Measurements from ENCODE around the gene SIPA1L3. TPM values are rescaled to one million over a fixed set of nuclear protein-coding genes. Genes with fewer than 3 reads are reported as not detected.
A peak's percentile ranks its signal among the peaks of the same experiment; 100 is the strongest.

SIPA1L3 gene
- total and polyA plus RNA-seq, 8 donors: 2.9 to 211 (median 24.3) TPM

GRCh38 chr19:38175422-38175821 is 268.4 kb downstream of the SIPA1L3 start:
- no peak for TF ChIP-seq EP300 (IDR thresholded peaks at IDR 0.05)
- TF ChIP-seq CTCF (IDR thresholded peaks at IDR 0.05): no peak
- TF ChIP-seq POLR2A (IDR thresholded peaks at IDR 0.05): no peak
- TF ChIP-seq POLR2AphosphoS5 (IDR thresholded peaks at IDR 0.05): no peak
- no peak for DNase-seq
- peaks cover 0 to 20% (median 17%) of the 10 kb centered on the region in 4 donors for H3K9me3 ChIP-seq
- no peak overlapping the region for H3K27ac ChIP-seq
- H3K27me3 ChIP-seq: no peaks in the 10 kb centered on the region
- WGBS, 5 donors: 80 to 91% (median 88%) methylated on average over 3 to 6 of the region's 6 CpGs
- no peak overlapping the region for H3K4me3 ChIP-seq
- H3K36me3 ChIP-seq: peaks cover 0 to 52% (median 28%) of the 10 kb centered on the region in 4 donors
- no peaks in the 10 kb centered on the region for H3K4me1 ChIP-seq
- intact Hi-C loops (cut with DNase I; ENCODE audit: low total_unique reads): no loop called here

- 94 to 98% (median 96%) methylated on average over 3 of the region's 3 CpGs for WGBS, 5 donors
- Histone ChIP-seq H3K27ac (no peak overlapping the region), H3K9me3 (peaks cover 0 to 26% (median 21%) of the 10 kb centered on the region in 4 donors), H3K36me3 (peaks cover 0 to 67% (median 48%) of the 10 kb centered on the region in 4 donors), H3K4me1 (no peaks in the 10 kb centered on the region), H3K4me3 (no peak overlapping the region), H3K27me3 (no peaks in the 10 kb centered on the region)
- intact Hi-C loops (cut with DNase I; ENCODE audit: low total_unique reads): no loop called here
- TF ChIP-seq EP300 (IDR thresholded peaks at IDR 0.05): no peak
- no peak for TF ChIP-seq POLR2A (IDR thresholded peaks at IDR 0.05)
- no peak for TF ChIP-seq POLR2AphosphoS5 (IDR thresholded peaks at IDR 0.05)
- no peak for TF ChIP-seq CTCF (IDR thresholded peaks at IDR 0.05)
- no peak for DNase-seq
Observed at GRCh38 chr19:38180071-38180470, 273.1 kb downstream of the SIPA1L3 start.

- H3K36me3 ChIP-seq: peaks cover 0 to 74% (median 60%) of the 10 kb centered on the region in 4 donors
- DNase-seq: no peak
- H3K4me3 ChIP-seq: no peak overlapping the region
- WGBS, 5 donors: 87 to 90% (median 89%) methylated on average over 19 to 21 of the region's 21 CpGs
- H3K9me3 ChIP-seq: peaks cover 0 to 26% (median 21%) of the 10 kb centered on the region in 4 donors
- no peak for TF ChIP-seq EP300 (IDR thresholded peaks at IDR 0.05)
- no peak for TF ChIP-seq POLR2AphosphoS5 (IDR thresholded peaks at IDR 0.05)
- TF ChIP-seq CTCF (IDR thresholded peaks at IDR 0.05): no peak
- TF ChIP-seq POLR2A (IDR thresholded peaks at IDR 0.05): no peak
- no peaks in the 10 kb centered on the region for H3K4me1 ChIP-seq
- peak overlapping the region in 1 of 5 donors; percentile 14 for H3K27ac ChIP-seq
- H3K27me3 ChIP-seq: no peaks in the 10 kb centered on the region
- intact Hi-C loops (cut with DNase I; ENCODE audit: low total_unique reads): no loop called here
Observed at GRCh38 chr19:38182536-38183210, 275.7 kb downstream of the SIPA1L3 start.

GRCh38 chr19:38183251-38183897 is 276.4 kb downstream of the SIPA1L3 start:
- Histone ChIP-seq H3K4me3 (peak overlapping the region; percentile 18 to 37 (median 26)), H3K4me1 (no peaks in the 10 kb centered on the region), H3K36me3 (peaks cover 0 to 70% (median 58%) of the 10 kb centered on the region in 4 donors), H3K9me3 (peaks cover 0 to 26% (median 21%) of the 10 kb centered on the region in 4 donors), H3K27me3 (no peaks in the 10 kb centered on the region), H3K27ac (peak overlapping the region in 2 of 5 donors; percentile 14 to 44)
- no peak for TF ChIP-seq EP300 (IDR thresholded peaks at IDR 0.05)
- TF ChIP-seq CTCF (IDR thresholded peaks at IDR 0.05): no peak
- no peak for TF ChIP-seq POLR2AphosphoS5 (IDR thresholded peaks at IDR 0.05)
- no peak for TF ChIP-seq POLR2A (IDR thresholded peaks at IDR 0.05)
- peak in 1 of 2 donors; percentile 67 for DNase-seq
- intact Hi-C loops (cut with DNase I; ENCODE audit: low total_unique reads): no loop called here
- 54 to 73% (median 71%) methylated on average over 30 of the region's 30 CpGs for WGBS, 5 donors
